SU-DHL-6 (cell line): Measurements from ENCODE around the gene HYAL1.

Source experiments
- EZH2phosphoT487 ChIP-seq: fragments of 200-600 bp; sonication (generic), shearing (Covaris generic); conservative IDR thresholded peaks from 2 replicates; pipeline ENCODE4 v1.6.1; 2018; ENCODE audit warnings: mild to moderate bottlenecking, antibody characterized with exemption, low read length, moderate library complexity, mixed read lengths
- TF ChIP-seq, protein P1 (sequence below): fragments of 200-600 bp; sonication (generic); IDR thresholded peaks from one replicate; pipeline ENCODE4 v1.5.1; 2017; ENCODE audit warnings: antibody characterized with exemption, mild to moderate bottlenecking, low read length, moderate library complexity; ENCODE audit not compliant: insufficient read depth, poor library complexity, severe bottlenecking

GRCh38 chr3:50254577-50255250 lies 48.7 kb downstream of the HYAL1 start:
- no peak for TF ChIP-seq EZH2phosphoT487
- TF ChIP-seq, protein P1, sequence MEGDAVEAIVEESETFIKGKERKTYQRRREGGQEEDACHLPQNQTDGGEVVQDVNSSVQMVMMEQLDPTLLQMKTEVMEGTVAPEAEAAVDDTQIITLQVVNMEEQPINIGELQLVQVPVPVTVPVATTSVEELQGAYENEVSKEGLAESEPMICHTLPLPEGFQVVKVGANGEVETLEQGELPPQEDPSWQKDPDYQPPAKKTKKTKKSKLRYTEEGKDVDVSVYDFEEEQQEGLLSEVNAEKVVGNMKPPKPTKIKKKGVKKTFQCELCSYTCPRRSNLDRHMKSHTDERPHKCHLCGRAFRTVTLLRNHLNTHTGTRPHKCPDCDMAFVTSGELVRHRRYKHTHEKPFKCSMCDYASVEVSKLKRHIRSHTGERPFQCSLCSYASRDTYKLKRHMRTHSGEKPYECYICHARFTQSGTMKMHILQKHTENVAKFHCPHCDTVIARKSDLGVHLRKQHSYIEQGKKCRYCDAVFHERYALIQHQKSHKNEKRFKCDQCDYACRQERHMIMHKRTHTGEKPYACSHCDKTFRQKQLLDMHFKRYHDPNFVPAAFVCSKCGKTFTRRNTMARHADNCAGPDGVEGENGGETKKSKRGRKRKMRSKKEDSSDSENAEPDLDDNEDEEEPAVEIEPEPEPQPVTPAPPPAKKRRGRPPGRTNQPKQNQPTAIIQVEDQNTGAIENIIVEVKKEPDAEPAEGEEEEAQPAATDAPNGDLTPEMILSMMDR = no peak
